Hypothalamus (tissue), 51 donors: ENCODE measurements around the gene SEMA6D.
A peak's percentile ranks its signal among the peaks of the same experiment; 100 is the strongest.

ENCODE experiments used
- DNase-seq, 51 donors: peaks; one replicate each; lab custom pipeline; 2025; lab: John Stamatoyannopoulos, UW

SEMA6D gene

DNA sequence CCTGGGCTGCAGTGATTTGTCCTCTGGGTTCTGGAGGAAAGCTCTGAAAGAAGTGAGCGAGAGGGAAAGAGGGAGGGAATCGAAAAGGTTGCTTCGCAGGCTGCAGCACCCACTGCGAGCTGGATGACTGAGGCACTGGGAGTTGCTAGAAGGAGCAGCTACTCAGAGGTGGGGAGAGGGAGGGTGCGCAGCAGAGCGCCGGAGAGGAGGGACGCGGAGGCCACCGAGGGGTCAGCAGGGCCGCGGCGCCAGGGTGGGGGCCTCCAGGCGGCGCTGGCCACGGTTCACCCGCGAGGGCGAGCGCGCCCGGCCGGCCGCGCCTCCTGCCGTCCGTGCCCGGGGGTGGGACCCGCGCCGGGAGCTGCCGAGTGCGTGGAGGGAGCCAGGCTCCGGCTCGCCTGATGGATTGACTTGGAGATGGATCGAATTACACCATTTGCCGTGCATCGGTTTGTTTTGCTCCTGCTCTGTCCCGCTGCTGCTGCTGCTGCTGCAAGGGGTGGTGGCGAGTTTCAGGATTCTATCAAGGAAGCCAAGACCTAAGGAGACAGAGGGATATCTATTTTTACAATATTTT lies at the start of gene SEMA6D:
SEMA6D (plus strand) TSS at position 470 of the 577 bp plus-strand sequence. CDS start 42,294 bp downstream, outside the sequence.
- peak in 50 of 51 donors; percentile 19 to 88 (median 74) for DNase-seq

DNA sequence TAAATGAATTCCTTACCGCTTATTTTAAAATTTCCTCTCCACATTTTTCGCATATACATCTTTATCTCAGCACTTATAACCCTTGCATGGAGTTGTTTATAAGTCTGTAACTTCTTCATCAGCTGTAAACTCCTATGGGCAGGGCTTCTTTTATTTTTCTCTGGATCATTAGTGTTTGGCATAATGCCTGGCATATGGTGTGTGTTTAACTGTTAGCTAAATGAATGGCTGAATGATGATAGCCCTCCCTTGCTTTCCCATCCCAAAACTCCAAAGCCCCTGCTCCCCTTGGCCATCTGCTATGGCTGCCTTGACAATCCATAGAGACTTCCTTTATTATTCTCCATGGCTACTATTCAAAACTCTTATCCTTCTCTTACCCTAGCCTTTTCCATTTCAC lies 48.1 kb upstream of the SEMA6D start:
- no peak for DNase-seq

DNA sequence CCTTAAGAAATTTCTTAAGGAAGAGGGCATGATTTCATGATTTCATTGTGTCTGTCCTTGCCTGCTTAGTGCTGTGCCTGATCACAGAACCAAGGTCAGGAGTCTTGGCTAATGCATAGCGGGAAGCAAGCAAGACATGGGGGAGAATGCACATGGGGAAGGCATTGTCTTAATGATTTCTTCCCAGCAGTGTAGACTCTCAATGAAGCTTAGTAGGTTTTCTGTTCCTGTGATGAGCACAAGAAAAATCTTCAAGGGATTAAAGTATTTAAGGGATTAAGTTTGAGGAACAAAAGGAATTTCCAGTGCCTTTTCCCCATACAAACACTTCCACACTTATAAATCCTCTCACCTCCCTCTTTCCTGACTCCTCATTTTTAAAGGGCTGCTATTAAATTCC lies 46.9 kb upstream of the SEMA6D start:
- no peak for DNase-seq

DNA sequence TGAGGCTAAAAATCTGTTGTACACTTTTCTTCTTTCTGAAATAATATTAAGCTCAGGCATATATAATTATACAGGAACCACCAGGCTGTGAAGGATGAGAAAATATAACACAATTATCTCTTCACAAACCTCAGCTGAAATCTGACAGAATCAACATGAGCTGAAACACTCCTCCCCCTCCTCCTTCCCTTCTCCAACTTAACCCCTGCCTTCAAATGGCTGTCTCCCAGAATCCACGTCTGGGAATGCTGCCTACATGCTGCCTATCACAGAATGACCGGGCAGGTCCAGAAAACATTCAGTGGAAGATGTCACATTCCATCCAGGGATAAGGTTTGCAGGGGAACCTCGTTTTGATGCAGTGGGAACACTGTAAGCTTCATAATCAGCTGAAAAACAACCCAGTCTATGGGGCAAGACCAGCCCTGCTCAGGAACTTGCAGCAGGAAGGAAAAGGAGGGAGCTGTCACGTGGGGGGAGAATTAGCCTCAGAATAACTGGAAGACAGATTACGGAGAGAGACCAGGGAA lies 44.0 kb upstream of the SEMA6D start:
- DNase-seq: no peak

DNA sequence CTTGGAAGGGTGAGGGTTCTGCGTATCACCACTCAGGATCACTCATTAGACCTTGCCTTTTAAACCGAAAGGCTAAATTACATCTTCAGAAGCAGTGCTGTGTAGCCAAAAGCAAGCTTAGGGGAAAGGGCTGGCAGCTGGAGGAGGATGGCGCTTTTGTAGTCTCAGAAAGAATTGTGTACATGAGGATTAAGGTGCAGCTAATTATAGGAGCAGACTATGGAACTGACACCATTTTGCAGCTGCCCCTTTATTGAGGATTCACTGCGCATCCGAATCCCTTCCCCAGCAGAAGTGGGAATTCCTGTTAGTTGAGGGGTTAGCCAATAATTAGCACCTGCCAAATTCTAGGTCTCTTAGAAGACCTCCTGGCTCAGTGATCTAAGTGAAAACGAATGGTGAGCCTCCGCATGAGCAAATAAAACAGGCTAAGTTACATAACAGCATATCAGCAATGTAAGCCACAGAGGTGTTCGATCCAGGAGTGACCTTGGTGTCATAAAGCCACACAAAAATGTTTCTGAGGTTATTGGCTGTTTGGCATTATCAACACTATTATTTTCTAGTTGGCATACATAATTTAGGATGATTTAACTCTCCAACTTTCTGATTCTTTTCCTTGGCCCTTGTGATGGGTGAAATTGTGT lies 42.6 kb upstream of the SEMA6D start:
- no peak for DNase-seq

DNA sequence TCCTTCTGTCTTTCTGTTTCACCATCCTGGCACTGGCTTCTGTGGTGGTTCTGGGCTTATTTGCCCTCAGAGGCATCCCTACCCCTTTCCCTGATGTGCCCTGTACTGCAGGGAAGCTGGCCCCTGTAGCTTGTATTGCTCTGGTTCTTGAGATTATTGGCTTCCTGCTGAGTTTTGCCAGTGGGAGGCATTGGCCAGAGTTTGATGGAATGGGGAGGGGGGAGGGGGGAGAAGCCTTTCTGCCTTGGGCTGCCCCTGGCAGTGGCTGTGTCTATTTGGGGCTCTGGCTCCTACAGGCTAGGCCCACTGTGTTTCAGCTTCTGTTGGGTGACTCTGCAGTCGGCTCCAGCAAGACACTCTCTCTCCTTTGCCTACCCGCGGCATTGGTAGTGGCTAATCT lies 41.6 kb upstream of the SEMA6D start:
- no peak for DNase-seq

GRCh38 chr15:47678040-47678439 lies 39.3 kb upstream of the SEMA6D start:
- no peak for DNase-seq

DNA sequence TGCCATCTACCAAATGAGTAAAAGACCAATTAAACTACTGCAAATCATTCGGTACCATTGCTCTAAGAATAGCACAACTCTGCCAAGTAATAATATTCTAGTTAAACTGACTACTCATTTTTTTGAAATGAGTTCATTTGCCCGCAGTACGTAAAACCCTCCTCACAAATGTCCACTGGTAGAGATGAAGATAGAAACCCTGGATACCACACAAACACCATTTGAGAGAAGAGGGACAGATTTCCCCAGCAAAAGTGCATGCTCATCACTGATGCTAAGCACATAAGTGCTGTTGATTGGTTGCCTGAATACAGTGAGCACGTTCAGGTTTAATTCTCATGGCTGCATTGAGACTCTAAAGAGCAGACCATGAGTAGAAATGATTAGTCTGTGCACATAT lies 34.6 kb upstream of the SEMA6D start:
- DNase-seq: no peak

- DNase-seq: no peak
These were observed 32.0 kb upstream of the SEMA6D start for GRCh38 chr15:47685141-47685870.

- DNase-seq: no peak
These were observed 28.7 kb upstream of the SEMA6D start for GRCh38 chr15:47688573-47689086.

- no peak for DNase-seq
These were observed 27.6 kb upstream of the SEMA6D start for GRCh38 chr15:47689660-47690059.

DNA sequence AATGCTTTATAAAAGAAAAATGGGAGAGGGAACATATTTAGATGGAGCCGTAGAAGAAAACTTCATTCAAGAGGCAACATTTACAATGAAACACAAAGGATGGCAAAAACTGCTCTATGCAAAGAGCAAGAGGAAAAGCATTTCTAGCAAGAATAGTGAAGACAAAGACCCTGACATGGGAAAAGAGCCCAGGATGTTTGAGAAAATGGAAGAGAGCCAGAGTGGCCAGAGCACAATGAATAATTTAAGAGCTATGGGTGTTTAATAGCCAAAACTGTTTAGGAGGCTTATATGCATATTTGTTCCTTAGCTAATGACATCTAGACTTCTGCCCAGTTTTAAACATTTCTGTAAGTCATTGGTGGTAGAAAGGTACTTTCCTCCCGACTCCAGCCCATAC lies 25.4 kb upstream of the SEMA6D start:
- peak in 1 of 51 donors; percentile 11 for DNase-seq

- DNase-seq: no peak
These were observed 21.0 kb upstream of the SEMA6D start for GRCh38 chr15:47696351-47696750.

GRCh38 chr15:47705281-47705997 lies 11.9 kb upstream of the SEMA6D start:
- no peak for DNase-seq

- no peak for DNase-seq
These were observed 9.9 kb upstream of the SEMA6D start for GRCh38 chr15:47707391-47707790.

DNA sequence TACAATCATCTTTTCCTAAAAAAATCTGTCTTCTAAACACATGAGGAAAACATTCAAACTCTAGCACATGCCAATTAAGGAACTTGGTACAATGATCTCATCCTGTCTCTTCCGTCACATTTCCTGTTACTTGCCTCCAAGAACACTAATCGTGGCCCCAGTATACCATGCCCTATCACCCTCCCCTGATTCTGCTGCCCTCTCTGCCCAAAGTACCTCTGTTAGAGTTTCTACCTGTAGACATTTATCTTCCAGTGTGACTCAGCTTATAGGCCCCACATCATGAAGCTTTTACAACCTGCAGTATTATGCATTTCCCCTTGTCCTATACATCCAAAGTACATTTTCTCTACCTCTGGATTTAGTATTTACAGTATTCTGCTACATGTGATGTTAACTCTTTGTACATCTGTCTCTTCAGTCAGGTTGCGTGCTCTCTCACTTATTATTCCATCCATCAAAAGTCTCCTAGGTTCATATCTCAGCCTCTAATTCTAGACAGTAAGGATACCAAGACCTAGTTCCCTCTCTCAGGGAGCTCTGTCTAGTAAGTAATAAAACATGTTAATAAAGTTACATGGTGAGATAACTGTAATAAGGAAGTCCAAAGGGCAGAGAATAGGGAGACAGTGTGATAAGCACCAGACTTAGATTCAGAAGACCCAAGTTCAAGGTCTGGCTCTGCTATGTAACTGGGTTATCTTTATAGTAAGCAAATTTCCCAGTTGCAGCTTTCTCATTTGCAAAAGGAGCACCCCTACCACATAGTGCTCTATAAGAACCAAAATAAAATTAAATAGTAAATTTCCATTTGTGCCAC lies 8.9 kb upstream of the SEMA6D start:
- DNase-seq: no peak

- peak in 1 of 51 donors; percentile 44 for DNase-seq
These were observed 5.7 kb upstream of the SEMA6D start for GRCh38 chr15:47711655-47712054.

DNA sequence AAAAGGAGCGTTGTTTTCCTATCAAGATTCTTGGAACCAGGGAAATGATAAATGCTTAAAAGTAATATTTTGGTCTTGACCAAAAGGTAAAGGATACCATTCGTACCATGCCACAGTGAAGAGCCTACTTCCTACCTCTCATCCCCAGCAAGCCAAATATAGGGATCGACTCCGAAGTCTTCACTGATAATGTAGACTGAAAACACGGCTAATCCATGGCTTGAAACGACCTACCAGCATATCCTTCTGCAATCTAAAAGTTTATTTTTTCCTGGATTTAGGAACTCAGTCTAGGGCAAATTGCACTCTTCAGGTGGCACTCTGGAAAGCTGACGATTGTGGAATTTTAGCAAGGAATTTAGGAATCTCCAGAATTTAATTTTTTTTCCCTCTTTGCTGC lies 1.9 kb upstream of the SEMA6D start:
- DNase-seq: peak in 1 of 51 donors; percentile 74

- peak in 43 of 51 donors; percentile 10 to 90 (median 54) for DNase-seq
These were observed 1.4 kb upstream of the SEMA6D start for GRCh38 chr15:47715856-47716445.
